ENCODE data around the gene NHLRC4.

The NHLRC4 gene

GRCh38 chr16:531494-532125 is 35.2 kb upstream of the NHLRC4 start:
- no peak for DNase-seq

- DNase-seq, result no peak
Observed at GRCh38 chr16:533391-534123, 33.2 kb upstream of the NHLRC4 start.

GRCh38 chr16:534135-534534 is 32.7 kb upstream of the NHLRC4 start:
- DNase-seq, result no peak

- no peak for DNase-seq
Observed at GRCh38 chr16:534856-535445, 31.9 kb upstream of the NHLRC4 start.

GRCh38 chr16:535446-536405 is 31.1 kb upstream of the NHLRC4 start:
- DNase-seq, result peak; percentile 0 to 12

- no peak for DNase-seq
Observed at GRCh38 chr16:536746-537145, 30.1 kb upstream of the NHLRC4 start.

GRCh38 chr16:537415-538335 is 29.1 kb upstream of the NHLRC4 start:
- no peak for DNase-seq

- DNase-seq, result no peak
Observed at GRCh38 chr16:539901-540530, 26.8 kb upstream of the NHLRC4 start.

GRCh38 chr16:540645-541340 is 26.0 kb upstream of the NHLRC4 start:
- DNase-seq, result no peak

- DNase-seq, result no peak
Observed at GRCh38 chr16:543301-544164, 23.3 kb upstream of the NHLRC4 start.

- no peak for DNase-seq
Observed at GRCh38 chr16:544517-544916, 22.3 kb upstream of the NHLRC4 start.

GRCh38 chr16:546909-547770 is 19.7 kb upstream of the NHLRC4 start:
- DNase-seq, result peak; percentile 11 to 70

- DNase-seq, result no peak
Observed at GRCh38 chr16:548586-548985, 18.2 kb upstream of the NHLRC4 start.

GRCh38 chr16:549544-550263 is 17.1 kb upstream of the NHLRC4 start:
- no peak for DNase-seq

- no peak for DNase-seq
Observed at GRCh38 chr16:551210-551609, 15.6 kb upstream of the NHLRC4 start.

- DNase-seq, result no peak
Observed at GRCh38 chr16:552171-552570, 14.6 kb upstream of the NHLRC4 start.

GRCh38 chr16:553601-554296 is 13.1 kb upstream of the NHLRC4 start:
- DNase-seq, result no peak

GRCh38 chr16:554297-554621 is 12.5 kb upstream of the NHLRC4 start:
- no peak for DNase-seq
